ENCODE measurements around the gene CMSS1. TPM values are rescaled to one million over a fixed set of nuclear protein-coding genes. Genes with fewer than 3 reads are reported as not detected.
A peak's percentile ranks its signal among the peaks of the same experiment; 100 is the strongest.

CMSS1 gene
- total and polyA plus RNA-seq, 2 of the 13 experiments (the other 11 are each of a cell fraction or from before 2014, with no cell fraction given) = 6.4 to 48.7 TPM

DNA sequence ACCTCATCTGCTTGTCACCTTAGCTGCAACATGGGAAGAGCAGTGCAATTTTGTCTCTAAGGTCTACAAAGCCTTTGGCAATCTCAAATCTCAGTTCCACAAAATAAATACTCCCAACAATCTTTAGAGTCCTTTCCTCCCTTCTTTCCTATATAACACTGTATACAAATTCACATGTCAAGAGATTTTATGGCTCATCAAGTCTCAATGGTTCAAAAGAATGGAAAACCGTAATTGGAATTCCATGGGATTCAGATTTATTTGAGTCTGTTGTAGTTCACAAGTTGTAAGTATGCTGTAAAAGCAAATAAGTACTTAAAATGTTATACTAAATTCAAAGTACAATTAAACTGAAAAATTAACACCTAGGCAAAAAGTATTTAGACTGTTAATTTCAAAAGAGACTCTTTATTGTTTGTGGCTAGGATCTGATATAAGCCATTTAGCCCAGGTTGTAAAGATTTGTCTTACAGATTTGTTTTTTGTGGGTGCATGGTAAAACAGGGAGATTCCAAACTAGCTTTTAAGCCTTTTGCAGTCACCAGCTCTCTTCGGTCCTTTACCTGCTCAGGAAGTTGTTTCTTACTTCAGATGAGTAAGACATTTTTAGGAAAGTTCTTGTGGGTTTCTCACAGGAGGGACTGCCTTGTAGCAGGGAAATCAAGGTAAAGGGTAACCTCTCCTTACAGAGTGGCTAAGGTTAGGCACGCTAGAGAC lies 50.1 kb downstream of the CMSS1 start:
- H3K4me2 ChIP-seq (ENCODE audit: low read depth, low read length) = peak overlapping the region; percentile 92
- H3K27ac ChIP-seq (ENCODE audit: extremely low read length, insufficient read depth, low read length) = no peak overlapping the region
- BruUV-seq (replicated peaks) = no TSS peak
- H2AFZ ChIP-seq (ENCODE audit: low read length) = no peak overlapping the region
- peaks cover 36 to 78% of the 10 kb centered on the region in 2 experiments for H3K36me3 ChIP-seq (replicated peaks in 1 of 2; ENCODE audit: control insufficient read depth in 1 of 2, insufficient read depth in 2 of 2, low read length in 2 of 2)
- ATAC-seq (no peak), DNase-seq (ENCODE audit: low spot score) (no peak), FAIRE-seq (no peak)
- H4K20me1 ChIP-seq (ENCODE audit: insufficient read depth, low read length) = peaks cover 99% of the 10 kb centered on the region
- H3K4me3 ChIP-seq (replicated peaks in 1 of 3; ENCODE audit: insufficient read depth in 1 of 3, low read depth in 2 of 3, low read length in 3 of 3) = peak overlapping the region in 2 of 3 experiments; percentile 1 to 8; a peak in 1 of 6 replicates
- 0 out of 2 replicates have a peak, but pooled peaks have one; percentile 28 for TF ChIP-seq RBFOX2 (IDR thresholded peaks at IDR 0.05; ENCODE audit: low read depth, low read length)
- TF ChIP-seq NR3C1 (CRISPR knock-in tag; IDR thresholded peaks at IDR 0.05) = no peak
- TF ChIP-seq KLF11 (CRISPR knock-in tag; IDR thresholded peaks at IDR 0.05) = no peak
- H3K4me1 ChIP-seq (ENCODE audit: insufficient read depth, low read length) = peaks cover 95% of the 10 kb centered on the region
- H3K27me3 ChIP-seq (ENCODE audit: control insufficient read depth in 1 of 2, insufficient read depth in 2 of 2, low read length in 2 of 2) = no peaks in the 10 kb centered on the region; a peak in 1 of 5 replicates
- H3K9ac ChIP-seq (ENCODE audit: insufficient read depth, low read depth, low read length) = peak overlapping the region; percentile 1; the same call in 1 of the 2 replicates
- intact Hi-C loops (cut with micrococcal nuclease; ENCODE audit: unreplicated experiment) = no loop called here
- H3K9me3 ChIP-seq (ENCODE audit: low read length) = no peaks in the 10 kb centered on the region
- ChIA-PET POLR2A (interaction anchor here (0.9 to 2.2 kb wide), 4 partner anchors 8 to 52 kb away, joined by 3 to 7 read pairs (median 4); no protein-coding TSS in a partner anchor), CTCF (ENCODE audit: low intra/inter-chr PET ratio, low total read pairs) (no interaction called here)
- in situ Hi-C loops (cut with HindIII; ENCODE audit: extremely low pct_ligation_motif_present, low pct_unique_long_range_greater_than_20kb) = no loop called here
- 90% methylated on average over 3 of the region's 3 CpGs for WGBS (ENCODE audit: low lambda C conversion rate)
- peaks cover 100% of the 10 kb centered on the region for H3K79me2 ChIP-seq (ENCODE audit: insufficient read depth, low read length)

DNA sequence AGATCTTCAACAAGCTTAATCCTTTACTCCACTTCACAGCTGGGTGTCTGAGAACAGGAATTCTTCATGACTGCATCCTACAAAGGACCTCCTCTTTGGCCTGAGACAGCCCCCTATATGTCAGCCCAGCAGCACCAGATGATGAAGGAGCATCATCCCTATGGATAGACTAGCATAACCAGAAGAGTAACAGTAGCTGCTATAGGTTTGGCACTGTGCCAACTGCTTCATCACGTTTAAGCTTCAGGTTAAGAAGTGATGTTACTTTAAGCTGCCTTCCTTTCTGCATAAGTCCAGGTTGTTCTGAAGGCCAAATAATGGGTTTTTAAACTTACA lies 50.6 kb downstream of the CMSS1 start:
- ChIA-PET CTCF (ENCODE audit: low intra/inter-chr PET ratio, low total read pairs) (no interaction called here), POLR2A (interaction anchor here (1.1 to 2.2 kb wide), 3 partner anchors 9 to 52 kb away, joined by 3 to 7 read pairs (median 4); no protein-coding TSS in a partner anchor)
- FAIRE-seq = no peak

More for the DNA sequence above, 50.6 kb downstream of the CMSS1 start:
- no peak overlapping the region for H3K27ac ChIP-seq (ENCODE audit: extremely low read length, insufficient read depth, low read length)
- no peaks in the 10 kb centered on the region for H3K9me3 ChIP-seq (ENCODE audit: low read length)
- ATAC-seq (no peak; the same call in 2 of the 3 replicates), DNase-seq (ENCODE audit: low spot score) (no peak)
- H3K4me1 ChIP-seq (ENCODE audit: insufficient read depth, low read length) = peaks cover 92% of the 10 kb centered on the region
- peak overlapping the region; percentile 92 for H3K4me2 ChIP-seq (ENCODE audit: low read depth, low read length)
- no TSS peak for BruUV-seq (replicated peaks)
- peak overlapping the region in 2 of 3 experiments; percentile 1 to 8; a peak in 2 of 6 replicates for H3K4me3 ChIP-seq (replicated peaks in 1 of 3; ENCODE audit: insufficient read depth in 1 of 3, low read depth in 2 of 3, low read length in 3 of 3)
- WGBS (ENCODE audit: low lambda C conversion rate) = 22% methylated on average over 1 of the region's 1 CpG
- peaks cover 100% of the 10 kb centered on the region for H3K79me2 ChIP-seq (ENCODE audit: insufficient read depth, low read length)
- peaks cover 99% of the 10 kb centered on the region for H4K20me1 ChIP-seq (ENCODE audit: insufficient read depth, low read length)
- intact Hi-C loops (cut with micrococcal nuclease; ENCODE audit: unreplicated experiment) (no loop called here), in situ Hi-C loops (cut with HindIII; ENCODE audit: extremely low pct_ligation_motif_present, low pct_unique_long_range_greater_than_20kb) (no loop called here)
- H2AFZ ChIP-seq (ENCODE audit: low read length) = no peak overlapping the region
- TF ChIP-seq RBFOX2 (IDR thresholded peaks at IDR 0.05; ENCODE audit: low read depth, low read length) (peak; percentile 50; the same call in 1 of the 2 replicates), ZNF333 (CRISPR knock-in tag; IDR thresholded peaks at IDR 0.05; ENCODE audit: borderline replicate concordance) (no peak), ZNF790 (CRISPR knock-in tag; IDR thresholded peaks at IDR 0.05; ENCODE audit: borderline replicate concordance) (no peak), ZNF329 (CRISPR knock-in tag; IDR thresholded peaks at IDR 0.05; ENCODE audit: low read depth) (no peak), PAF1 (CRISPR knock-in tag; IDR thresholded peaks at IDR 0.05) (peak; percentile 85; the same call in 1 of the 2 replicates), RBM22 (optimal IDR thresholded peaks at IDR 0.05; ENCODE audit: low read length) (peak; percentile 24), LCORL (IDR thresholded peaks at IDR 0.05) (peak; percentile 98), LCORL (CRISPR knock-in tag; IDR thresholded peaks at IDR 0.05) (no peak), NFIB (CRISPR knock-in tag; IDR thresholded peaks at IDR 0.05; ENCODE audit: borderline replicate concordance) (0 out of 2 replicates have a peak, but pooled peaks have one; percentile 68), GMEB1 (CRISPR knock-in tag; IDR thresholded peaks at IDR 0.05; ENCODE audit: borderline replicate concordance) (no peak), ZNF75D (CRISPR knock-in tag; IDR thresholded peaks at IDR 0.05; ENCODE audit: borderline replicate concordance) (no peak), KLF15 (CRISPR knock-in tag; IDR thresholded peaks at IDR 0.05; ENCODE audit: borderline replicate concordance) (no peak), POLR2G (IDR thresholded peaks at IDR 0.05; ENCODE audit: low read depth, low read length) (peak; percentile 35)
- no peaks in the 10 kb centered on the region; a peak in 1 of 5 replicates for H3K27me3 ChIP-seq (ENCODE audit: control insufficient read depth in 1 of 2, insufficient read depth in 2 of 2, low read length in 2 of 2)
- peak overlapping the region; percentile 1; the same call in 1 of the 2 replicates for H3K9ac ChIP-seq (ENCODE audit: insufficient read depth, low read depth, low read length)
- peaks cover 32 to 73% of the 10 kb centered on the region in 2 experiments for H3K36me3 ChIP-seq (replicated peaks in 1 of 2; ENCODE audit: control insufficient read depth in 1 of 2, insufficient read depth in 2 of 2, low read length in 2 of 2)

All from HepG2 (cell line).